Hematopoietic multipotent progenitor cell treated with erythropoietin and hydrocortisone succinate and interleukin-3 and kit ligand, for 6 days (in vitro differentiated cells): Measurements from ENCODE around the gene FBXO31.
"Not testable (repeated sequence)": the region's sequence is repeated elsewhere in the genome, so short reads cannot be mapped to it uniquely, and the experiment has no call there.

ENCODE experiments used
- DNase-seq: peaks from one replicate; pipeline ENCODE4 v3.0.0-alpha.2; 2015

Gene FBXO31

DNA sequence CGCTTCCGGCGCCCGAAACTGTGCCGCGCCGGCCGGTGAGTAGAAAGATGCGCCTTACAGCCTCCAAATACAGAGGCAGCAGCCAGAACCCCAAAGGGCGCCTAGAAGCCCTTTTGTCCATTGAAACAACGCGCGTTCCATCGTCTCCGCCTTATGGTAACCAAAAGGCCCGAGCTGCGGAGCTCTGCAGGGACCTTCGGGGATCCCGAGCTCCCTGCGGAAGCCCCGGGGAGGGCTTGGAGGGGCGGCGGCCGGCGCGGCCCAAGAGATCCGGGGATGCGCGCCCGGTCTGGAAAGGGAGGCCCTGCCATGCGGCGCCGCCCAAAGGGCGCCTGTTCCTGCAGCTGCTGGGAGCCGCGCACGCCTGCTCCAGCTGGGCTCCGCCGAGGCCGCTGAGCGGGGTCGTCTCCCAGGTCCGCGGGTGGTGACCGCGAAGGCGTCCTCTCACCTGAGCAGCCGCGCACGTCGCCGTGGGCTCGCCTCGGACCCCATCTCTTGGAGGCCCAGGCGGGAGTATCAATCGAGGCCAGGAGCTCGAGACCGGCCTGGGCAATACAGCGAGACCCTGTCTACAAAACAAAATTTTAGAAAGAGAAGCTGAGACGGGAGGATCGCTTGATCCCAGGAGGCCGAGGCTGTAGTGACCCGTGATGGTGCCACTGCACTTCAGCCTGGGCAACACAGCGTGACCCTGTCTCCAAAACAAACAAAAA lies 742 bp upstream of the FBXO31 start:
- no peak for DNase-seq

DNA sequence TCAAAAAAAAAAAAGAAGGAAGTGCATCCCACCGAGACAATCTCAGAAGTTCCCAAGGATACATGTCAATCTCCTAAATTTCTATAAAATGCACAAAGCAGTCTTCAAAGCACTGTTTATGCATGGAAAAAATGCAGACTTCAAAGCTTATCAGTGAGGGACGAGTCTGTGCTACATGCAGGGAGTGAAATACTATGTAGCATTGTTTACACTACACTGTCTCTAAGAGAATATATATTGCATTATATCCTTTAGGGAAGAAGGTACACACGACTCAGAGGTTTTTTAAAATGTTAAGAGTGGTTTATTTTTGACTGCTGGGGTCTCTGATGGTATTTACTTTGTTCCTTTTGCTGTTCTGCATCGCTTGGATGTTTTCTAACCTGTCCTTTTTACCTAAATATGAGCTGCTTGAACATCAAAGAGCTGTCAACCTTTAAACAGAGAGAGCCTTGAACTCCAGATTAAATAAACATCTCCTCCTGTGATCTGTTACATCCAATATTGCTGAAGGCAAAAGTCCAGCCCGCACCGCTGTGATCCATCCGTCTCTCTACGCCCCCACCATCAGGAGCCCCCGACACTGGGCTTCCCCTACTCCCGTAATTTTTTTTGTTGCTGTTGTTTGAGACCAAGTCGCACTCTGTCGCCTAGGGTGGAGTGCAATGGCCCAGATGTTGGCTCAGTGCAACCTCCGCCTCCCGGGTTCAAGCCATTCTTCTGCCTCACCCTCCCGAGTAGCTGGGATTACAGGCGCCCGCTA lies 1.4 kb downstream of the FBXO31 start:
- DNase-seq: peak; percentile 22

DNA sequence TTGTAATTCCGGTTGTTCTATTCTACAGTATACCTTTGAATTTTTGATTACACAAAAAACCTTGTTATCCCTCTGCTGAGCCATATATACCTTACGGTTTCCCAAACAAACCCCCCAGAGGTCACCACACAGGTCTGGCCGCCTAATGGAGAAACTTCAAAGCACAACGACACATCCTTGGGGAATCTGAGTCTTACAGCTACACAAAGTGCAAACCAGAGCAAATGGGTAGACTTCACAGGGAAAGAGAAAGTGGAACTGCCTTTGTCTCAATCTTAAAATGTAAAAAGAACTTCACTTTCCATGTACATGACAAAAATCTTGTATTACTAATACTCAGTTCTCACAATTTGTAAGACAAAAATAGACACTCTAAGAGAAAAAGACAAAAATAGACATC lies 2.7 kb downstream of the FBXO31 start:
- DNase-seq: no peak

DNA sequence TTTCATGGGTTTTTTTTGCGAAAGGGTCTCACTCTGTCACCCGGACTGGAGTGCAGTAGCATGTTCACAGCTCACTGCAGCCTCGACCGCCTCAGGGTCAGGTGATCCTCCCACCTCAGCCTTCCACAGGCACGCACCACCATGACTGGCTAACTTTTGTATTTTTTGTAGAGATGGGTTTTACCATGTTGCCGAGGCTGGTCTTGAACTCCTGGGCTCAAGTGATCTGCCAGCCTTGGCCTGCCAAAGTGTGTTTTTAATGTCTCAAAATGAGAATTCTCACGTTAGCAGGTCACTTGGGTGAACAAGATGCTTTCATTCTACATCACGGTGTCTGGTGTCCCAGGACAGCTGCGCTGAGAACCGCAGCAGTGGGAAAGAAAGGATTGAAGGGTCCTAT lies 3.2 kb downstream of the FBXO31 start:
- no peak for DNase-seq

DNA sequence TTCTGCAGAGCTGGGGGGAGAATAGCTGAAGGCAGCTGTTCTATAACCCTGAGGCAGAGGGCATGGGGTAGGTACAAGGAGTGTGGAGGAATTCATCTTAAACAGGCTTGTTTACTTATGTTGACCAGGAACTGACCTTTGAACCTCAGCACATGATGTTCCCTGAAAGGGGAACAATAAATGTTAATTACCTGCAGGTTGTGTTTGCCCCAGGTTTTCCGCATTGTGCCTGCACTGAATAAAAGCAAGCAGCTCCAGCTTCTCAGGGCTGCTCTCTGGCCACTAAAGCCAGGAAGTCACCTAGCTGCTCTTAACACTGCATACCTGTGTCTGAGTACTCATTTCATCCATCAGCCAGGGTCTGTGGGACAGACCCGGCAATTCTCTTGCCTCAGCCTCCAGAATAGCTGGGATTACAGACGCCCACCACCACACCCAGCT lies 4.2 kb downstream of the FBXO31 start:
- not testable (repeated sequence) for DNase-seq

DNA sequence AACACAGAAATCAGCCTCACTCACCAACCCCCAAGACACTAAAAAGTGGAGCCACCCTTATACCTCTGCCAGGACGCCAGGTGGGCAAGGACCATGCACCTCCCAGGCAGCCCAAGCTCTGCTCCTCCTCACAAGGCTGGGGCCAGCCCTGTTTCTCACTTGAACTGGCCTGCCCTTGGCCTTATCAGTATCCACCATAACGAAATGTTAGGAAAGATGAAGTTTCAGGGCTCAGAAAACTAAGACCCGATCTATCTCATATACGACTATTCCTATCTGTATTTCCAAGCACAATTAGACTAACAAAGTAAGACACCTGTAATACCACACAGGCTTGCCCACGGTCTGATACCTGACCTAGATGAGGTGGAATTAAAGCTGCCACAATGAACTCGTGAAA lies 6.9 kb downstream of the FBXO31 start:
- DNase-seq: peak; percentile 73

- DNase-seq: peak; percentile 12
Measured at GRCh38 chr16:87375426-87376135, 8.0 kb downstream of the FBXO31 start.

DNA sequence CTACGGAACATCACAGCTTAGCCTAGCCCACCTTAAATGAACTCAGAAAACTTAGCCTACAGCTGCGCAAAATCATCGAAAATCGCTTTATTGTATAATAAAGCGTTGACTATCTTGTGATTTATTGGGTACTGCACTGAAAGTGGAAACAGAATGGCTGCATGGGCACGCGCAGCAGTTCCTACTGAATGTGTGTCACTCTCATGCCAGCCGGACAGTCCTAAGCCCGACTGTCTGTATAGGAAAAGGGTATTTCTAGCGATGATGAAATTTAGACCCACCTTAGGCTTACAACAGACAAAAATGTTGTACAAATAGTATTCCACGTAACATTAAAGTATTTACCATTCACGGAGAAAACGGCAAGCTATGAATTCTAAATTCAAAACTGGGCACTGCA lies 9.3 kb downstream of the FBXO31 start:
- no peak for DNase-seq

- no peak for DNase-seq
Measured at GRCh38 chr16:87372305-87372704, 11.3 kb downstream of the FBXO31 start.

- DNase-seq: no peak
Measured at GRCh38 chr16:87371261-87371866, 12.2 kb downstream of the FBXO31 start.

DNA sequence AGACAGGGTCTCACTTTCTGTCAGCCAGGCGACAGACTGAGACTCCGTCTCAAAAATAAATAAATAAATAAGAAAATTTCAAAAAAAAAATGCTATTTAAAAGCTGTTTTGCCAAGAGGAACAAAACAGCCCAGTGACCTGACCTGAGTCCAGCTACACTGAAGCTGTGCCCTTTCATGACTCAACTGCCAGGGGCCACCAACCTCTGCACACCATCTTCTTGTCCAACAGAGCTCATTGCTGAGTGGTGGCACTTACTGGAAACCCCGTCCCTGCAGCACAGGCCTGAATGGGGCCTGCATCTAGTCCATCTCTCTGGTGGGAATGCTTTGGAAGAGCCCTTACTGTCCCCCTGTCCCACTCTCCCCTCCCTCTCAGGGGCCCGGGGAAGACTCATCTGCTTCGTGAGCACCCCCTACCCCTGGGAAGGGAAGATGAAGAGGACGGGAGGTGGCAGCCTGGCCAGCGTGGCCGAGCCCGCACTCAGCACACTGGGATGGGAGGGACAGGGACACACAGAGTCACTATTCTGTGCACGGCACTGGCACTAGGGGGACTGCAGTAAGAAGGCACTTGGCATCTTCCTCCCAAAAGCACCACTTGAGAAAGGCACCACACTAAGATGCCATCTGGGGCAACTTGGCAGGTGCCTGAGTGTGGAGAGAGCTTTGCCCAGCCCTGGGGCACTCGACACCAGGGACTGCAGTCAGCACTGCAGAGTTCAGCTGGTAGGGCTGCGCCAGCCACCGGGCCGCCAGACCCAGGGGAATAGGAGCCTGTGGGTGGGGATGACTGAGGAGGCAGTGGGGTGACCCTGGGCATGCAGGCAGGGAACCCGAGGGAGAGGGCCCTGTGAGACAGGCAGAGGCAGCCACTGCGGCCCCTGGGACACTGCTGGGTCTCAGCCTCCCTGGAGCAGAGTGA lies 13.5 kb downstream of the FBXO31 start:
- no peak for DNase-seq

- no peak for DNase-seq
Measured at GRCh38 chr16:87369117-87369765, 14.3 kb downstream of the FBXO31 start.

DNA sequence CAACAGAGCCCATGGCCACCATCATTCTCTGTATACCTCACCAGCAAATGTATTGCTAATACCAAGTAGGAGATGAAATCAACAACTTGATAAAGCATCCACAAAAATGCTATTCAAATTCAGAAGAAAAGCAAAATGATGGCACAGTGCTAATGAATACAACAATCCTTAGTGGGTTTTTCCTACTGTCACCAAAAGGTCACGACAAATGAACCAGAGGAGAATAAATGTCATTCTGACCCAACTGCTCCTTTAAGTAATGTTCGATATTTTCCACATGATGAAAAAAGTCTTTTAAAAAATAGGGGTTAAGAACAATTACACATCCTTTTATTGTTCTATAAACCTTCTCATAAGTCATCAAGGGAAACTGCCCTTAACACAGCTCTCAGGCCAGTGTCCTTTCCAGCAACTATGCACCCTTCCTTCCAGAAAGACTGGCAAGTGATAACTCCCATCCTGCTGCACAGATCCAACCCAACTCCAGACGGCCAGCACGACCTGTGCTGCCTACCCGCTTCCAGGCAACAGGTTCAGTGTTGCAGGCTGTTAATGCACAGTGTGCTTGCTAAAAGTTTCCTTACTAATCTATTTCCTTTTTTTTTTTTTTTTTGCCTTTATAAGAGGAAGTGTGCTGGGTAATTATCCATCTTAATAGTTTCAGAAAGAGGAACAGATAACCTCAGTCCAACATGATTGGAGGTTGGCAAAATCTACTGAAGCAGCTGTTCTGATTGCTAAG lies 15.4 kb downstream of the FBXO31 start:
- DNase-seq: peak; percentile 55

DNA sequence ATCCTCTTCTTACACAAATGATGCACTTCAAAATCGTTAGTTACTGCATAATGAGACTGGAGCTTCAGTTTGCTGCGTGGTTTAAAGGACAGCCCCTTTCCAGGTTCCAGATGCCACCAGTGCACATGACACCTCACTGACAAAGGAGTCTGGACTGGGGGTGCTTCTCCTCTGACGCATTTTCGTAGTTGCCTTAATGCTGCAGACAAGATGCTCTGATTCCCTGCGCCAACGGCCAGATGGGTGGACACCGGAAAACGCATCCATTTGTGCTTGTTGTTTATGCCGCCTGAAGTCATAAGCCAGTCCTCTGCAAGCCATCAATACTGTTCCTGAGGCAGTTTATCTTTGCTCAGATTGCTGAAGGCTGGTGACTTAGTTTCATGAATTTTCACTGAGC lies 16.0 kb downstream of the FBXO31 start:
- no peak for DNase-seq

DNA sequence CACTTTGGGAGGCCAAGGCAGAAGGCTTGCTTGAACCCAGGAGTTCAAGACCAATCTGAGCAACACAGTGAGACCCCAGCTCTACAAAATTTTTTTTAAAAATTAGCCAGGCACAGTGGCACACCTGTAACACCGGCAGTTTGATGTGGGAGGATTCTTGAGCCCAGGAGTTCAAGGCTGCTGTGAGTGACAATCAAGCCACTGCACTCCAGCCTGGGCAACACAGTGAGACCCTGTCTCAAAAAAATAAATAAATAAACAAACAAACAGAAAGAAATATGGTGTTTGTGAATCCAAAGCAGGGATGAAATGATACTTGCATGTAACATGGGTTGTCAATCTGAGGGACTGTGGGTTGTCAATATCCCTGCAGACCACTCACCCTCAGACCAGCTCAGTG lies 16.6 kb downstream of the FBXO31 start:
- DNase-seq: no peak

DNA sequence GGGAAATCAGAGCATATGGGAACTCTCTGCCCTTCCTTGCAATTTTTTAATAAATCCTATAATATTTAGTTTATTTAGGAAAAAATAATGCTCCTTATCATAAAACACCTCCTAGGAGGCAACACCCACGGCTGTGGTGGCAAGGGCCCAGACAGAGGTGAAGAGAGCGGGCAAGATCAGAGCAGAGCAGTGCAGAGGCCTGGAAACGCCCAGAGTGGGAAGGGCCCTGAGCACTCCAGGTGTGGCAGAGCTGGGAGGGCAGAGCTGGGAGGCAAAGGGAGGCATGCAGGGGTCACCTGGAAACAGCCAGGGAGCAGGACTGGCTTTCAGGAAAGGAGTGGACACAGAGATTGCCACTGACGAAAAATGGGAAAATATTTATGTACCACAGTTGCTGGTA lies 17.3 kb downstream of the FBXO31 start:
- DNase-seq: no peak

- DNase-seq: no peak
Measured at GRCh38 chr16:87365021-87365713, 18.4 kb downstream of the FBXO31 start.

DNA sequence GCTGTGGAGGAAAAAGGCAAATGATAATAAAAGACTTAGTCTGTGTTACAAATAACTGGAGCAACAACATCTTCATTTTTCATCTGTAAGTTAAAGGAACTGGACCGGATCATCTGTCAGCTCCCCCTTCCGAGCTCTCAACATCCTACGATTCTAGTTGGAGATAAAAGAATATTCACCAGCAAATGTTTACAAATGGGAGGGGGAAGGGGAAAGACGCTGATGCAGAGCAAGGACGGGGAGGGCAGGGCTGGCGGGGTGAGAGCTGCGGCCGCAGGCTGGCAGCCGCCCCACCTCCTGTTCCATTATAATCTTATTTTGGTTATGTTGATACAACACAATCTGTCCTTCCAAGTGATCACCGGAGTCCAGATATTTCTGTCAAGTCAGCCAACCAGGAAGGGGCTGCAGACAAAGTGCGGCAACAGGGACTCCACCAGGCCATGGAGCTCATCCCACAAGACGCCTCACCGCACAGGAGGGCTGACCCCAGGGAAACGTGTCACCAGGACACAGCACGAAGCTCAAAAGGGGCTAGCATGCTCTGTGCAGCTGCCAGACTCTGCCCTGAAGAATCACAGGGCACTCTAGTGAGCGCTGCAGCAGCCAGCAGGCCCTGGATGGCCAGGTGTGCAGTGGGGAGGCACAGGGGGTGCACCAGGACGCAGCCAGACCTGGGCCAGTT lies 19.7 kb downstream of the FBXO31 start:
- no peak for DNase-seq

DNA sequence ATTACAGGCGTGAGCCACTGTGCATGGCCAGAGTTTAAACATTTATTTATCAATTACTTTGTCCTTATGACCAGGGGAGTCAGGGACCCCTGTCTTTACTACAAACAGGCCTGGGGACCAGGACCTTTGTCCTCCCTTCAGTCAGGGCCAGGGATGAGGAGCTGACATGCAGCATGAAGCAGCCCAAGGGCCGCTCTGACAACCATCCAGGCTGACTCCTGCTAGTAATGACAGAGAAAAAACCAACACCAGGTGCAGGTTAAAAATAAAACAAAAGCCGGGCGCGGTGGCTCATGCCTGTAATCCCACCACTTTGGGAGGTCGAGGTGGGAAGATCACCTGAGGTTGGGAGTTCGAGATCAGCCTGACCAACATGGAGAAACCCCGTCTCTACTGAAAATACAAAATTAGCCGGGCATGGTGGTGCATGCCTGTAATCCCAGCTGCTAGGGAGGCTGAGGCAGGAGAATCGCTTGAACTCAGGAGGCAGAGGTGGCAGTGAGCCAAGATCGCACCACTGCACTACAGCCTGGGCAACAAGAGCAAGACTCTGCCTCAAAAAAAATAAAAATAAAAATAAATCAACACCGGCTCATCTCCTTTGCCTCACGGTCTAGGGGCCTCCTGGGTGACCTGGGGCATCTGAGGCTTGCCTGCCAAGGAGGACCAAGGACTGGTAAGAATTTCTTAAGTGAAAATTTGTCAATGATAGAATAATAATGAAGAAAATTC lies 20.6 kb downstream of the FBXO31 start:
- DNase-seq: not testable (repeated sequence)
